Measurements from ENCODE around the gene PLEK. TPM values are rescaled to one million over a fixed set of nuclear protein-coding genes. Genes with fewer than 3 reads are reported as not detected.
"Not testable (repeated sequence)": the region's sequence is repeated elsewhere in the genome, so short reads cannot be mapped to it uniquely, and the experiment has no call there.

PLEK gene
- total RNA-seq, 4 donors from 2014 or later = 0.34 to 8.2 (median 3.4) TPM

GRCh38 chr2:68372485-68372884 is 7.4 kb downstream of the PLEK start:
- Histone ChIP-seq H3K9me3 (no peaks in the 10 kb centered on the region), H3K4me1 (peaks cover 6 to 18% (median 11%) of the 10 kb centered on the region in 3 donors), H3K36me3 (no peaks in the 10 kb centered on the region), H3K27me3 (no peaks in the 10 kb centered on the region), H3K27ac (no peak overlapping the region), H3K4me3 (no peak overlapping the region)
- DNase-seq = no peak
- WGBS, 2 donors = 81 to 87% methylated on average over 2 of the region's 2 CpGs
- TF ChIP-seq CTCF (IDR thresholded peaks at IDR 0.05) = no peak
- no peak for TF ChIP-seq POLR2A (IDR thresholded peaks at IDR 0.05)
- intact Hi-C loops (cut with DNase I) = no loop called here

GRCh38 chr2:68374184-68374583 is 9.1 kb downstream of the PLEK start:
- 88 to 96% methylated on average over 2 of the region's 2 CpGs for WGBS, 2 donors
- Histone ChIP-seq H3K9me3 (no peaks in the 10 kb centered on the region), H3K4me1 (peaks cover under 1 to 1% (median under 1%) of the 10 kb centered on the region in 3 donors), H3K36me3 (no peaks in the 10 kb centered on the region), H3K27me3 (no peaks in the 10 kb centered on the region), H3K27ac (no peak overlapping the region), H3K4me3 (no peak overlapping the region)
- TF ChIP-seq CTCF (IDR thresholded peaks at IDR 0.05) (no peak), POLR2A (IDR thresholded peaks at IDR 0.05) (no peak)
- no peak for DNase-seq
- intact Hi-C loops (cut with DNase I) = no loop called here

- DNase-seq = no peak
- Histone ChIP-seq H3K4me3 (no peak overlapping the region), H3K27me3 (no peaks in the 10 kb centered on the region), H3K9me3 (no peaks in the 10 kb centered on the region), H3K36me3 (no peaks in the 10 kb centered on the region), H3K27ac (no peak overlapping the region), H3K4me1 (no peaks in the 10 kb centered on the region)
- TF ChIP-seq CTCF (IDR thresholded peaks at IDR 0.05) (no peak), POLR2A (IDR thresholded peaks at IDR 0.05) (no peak)
- intact Hi-C loops (cut with DNase I) = no loop called here
Measured at GRCh38 chr2:68375582-68375981, 10.5 kb downstream of the PLEK start.

GRCh38 chr2:68377137-68377780 is 12.2 kb downstream of the PLEK start:
- H3K4me1 ChIP-seq = no peaks in the 10 kb centered on the region
- H3K27me3 ChIP-seq = no peaks in the 10 kb centered on the region
- TF ChIP-seq POLR2A (IDR thresholded peaks at IDR 0.05) = no peak
- no peak for TF ChIP-seq CTCF (IDR thresholded peaks at IDR 0.05)
- DNase-seq = no peak
- no peak overlapping the region for H3K27ac ChIP-seq
- no peaks in the 10 kb centered on the region for H3K36me3 ChIP-seq
- no peaks in the 10 kb centered on the region for H3K9me3 ChIP-seq
- WGBS, 2 donors = 77% methylated on average over 3 of the region's 3 CpGs
- intact Hi-C loops (cut with DNase I) = no loop called here
- no peak overlapping the region for H3K4me3 ChIP-seq

GRCh38 chr2:68378779-68379178 is 13.7 kb downstream of the PLEK start:
- DNase-seq; intact Hi-C loops (cut with DNase I); H3K36me3 ChIP-seq; H3K27ac ChIP-seq; H3K4me1 ChIP-seq; H3K27me3 ChIP-seq; H3K9me3 ChIP-seq; H3K4me3 ChIP-seq: not testable (repeated sequence)
- 83 to 92% methylated on average over 6 of the region's 6 CpGs for WGBS, 2 donors

- H3K9me3 ChIP-seq = no peaks in the 10 kb centered on the region
- H3K36me3 ChIP-seq = no peaks in the 10 kb centered on the region
- intact Hi-C loops (cut with DNase I) = no loop called here
- H3K27me3 ChIP-seq = no peaks in the 10 kb centered on the region
- H3K4me1 ChIP-seq = no peaks in the 10 kb centered on the region
- DNase-seq = no peak
- no peak overlapping the region for H3K4me3 ChIP-seq
- TF ChIP-seq CTCF (IDR thresholded peaks at IDR 0.05) (no peak), POLR2A (IDR thresholded peaks at IDR 0.05) (no peak)
- no peak overlapping the region for H3K27ac ChIP-seq
- WGBS, 2 donors = 74 to 75% methylated on average over 4 of the region's 4 CpGs
Measured at GRCh38 chr2:68379184-68379708, 14.2 kb downstream of the PLEK start.
